ENCODE measurements around the gene POLD4. TPM values are rescaled to one million over a fixed set of nuclear protein-coding genes. Genes with fewer than 3 reads are reported as not detected.
A peak's percentile ranks its signal among the peaks of the same experiment; 100 is the strongest.
"Not testable (repeated sequence)": the region's sequence is repeated elsewhere in the genome, so short reads cannot be mapped to it uniquely, and the experiment has no call there.

The POLD4 gene
- total RNA-seq, result 100 to 1,000 TPM; 130 to 266 (median 201) TPM
- long read RNA-seq, donor 1, transcript POLD4-201 (4 exons, 918 nt), result minor isoform, 54 of 156 reads
- long read RNA-seq, donor 1, transcript POLD4-205 (4 exons, 1,486 nt), result minor isoform, 14 of 156 reads
- long read RNA-seq, donor 1, transcript POLD4-209 (2 exons, 860 nt), result major isoform, 71 of 156 reads
- long read RNA-seq, donor 1, partial matches to known transcripts, result 4 of 156 reads
- long read RNA-seq, donor 1, other reads (novel, unspliced or antisense), result 4 of 156 reads
- long read RNA-seq, donor 2, transcript POLD4-207 (4 exons, 584 nt), result minor isoform, 30 of 243 reads
- long read RNA-seq, donor 2, transcript POLD4-208 (4 exons, 904 nt), result minor isoform, 10 of 243 reads
- long read RNA-seq, donor 2, transcript POLD4-205 (4 exons, 1,486 nt), result minor isoform, 18 of 243 reads
- long read RNA-seq, donor 2, transcript POLD4-201 (4 exons, 918 nt), result major isoform, 151 of 243 reads
- long read RNA-seq, donor 2, partial matches to known transcripts, result 7 of 243 reads
- long read RNA-seq, donor 2, other reads (novel, unspliced or antisense), result 8 of 243 reads

GRCh38 chr11:67353317-67354074 is at the start of gene POLD4:
POLD4 (minus strand) TSS chr11:67353546; CDS start chr11:67353399, 147 bp downstream.
- intact Hi-C loops (cut with DNase I, micrococcal nuclease), result no loop called here
- DNase-seq (peak; percentile 99 to 100 (median 99)), ATAC-seq (peak; percentile 76)
- Histone ChIP-seq H3K9me3 (no peaks in the 10 kb centered on the region), H3K36me3 (ENCODE audit: low read depth) (no peaks in the 10 kb centered on the region), H3K4me1 (ENCODE audit: low read depth) (peaks cover 57% of the 10 kb centered on the region), H3K4me3 (peak within 1 kb of the TSS; percentile 67)
- TF ChIP-seq CTCF (IDR thresholded peaks at IDR 0.05), result no peak

- H3K36me3 ChIP-seq (ENCODE audit: low read depth); intact Hi-C loops (cut with DNase I, micrococcal nuclease); ATAC-seq; H3K4me3 ChIP-seq; H3K9me3 ChIP-seq: not testable (repeated sequence)
- peak in 1 of 3 donors; percentile 54 for DNase-seq
- peaks cover 23% of the 10 kb centered on the region for H3K4me1 ChIP-seq (ENCODE audit: low read depth)
Observed at GRCh38 chr11:67403085-67403484, 49.7 kb upstream of the POLD4 start.

- H3K36me3 ChIP-seq (ENCODE audit: low read depth); ATAC-seq; intact Hi-C loops (cut with DNase I, micrococcal nuclease); H3K9me3 ChIP-seq; H3K4me3 ChIP-seq: not testable (repeated sequence)
- H3K4me1 ChIP-seq (ENCODE audit: low read depth), result peaks cover 23% of the 10 kb centered on the region
- peak in 2 of 3 donors; percentile 48 to 69 for DNase-seq
Observed at GRCh38 chr11:67402192-67402839, 49.0 kb upstream of the POLD4 start.

GRCh38 chr11:67401495-67402191 is 48.3 kb upstream of the POLD4 start, which contains the start of gene PPP1CA:
PPP1CA (minus strand) TSS chr11:67401858; CDS start chr11:67401782, 76 bp downstream.
- Histone ChIP-seq H3K4me3 (peak within 1 kb of the TSS; percentile 76), H3K4me1 (ENCODE audit: low read depth) (peaks cover 28% of the 10 kb centered on the region), H3K9me3 (no peaks in the 10 kb centered on the region), H3K36me3 (ENCODE audit: low read depth) (peaks cover 8% of the 10 kb centered on the region)
- intact Hi-C loops (cut with DNase I, micrococcal nuclease), result no loop called here
- peak; percentile 88 for TF ChIP-seq CTCF (IDR thresholded peaks at IDR 0.05)
- DNase-seq (peak; percentile 92 to 95 (median 95)), ATAC-seq (peak; percentile 90)

- no peak for DNase-seq
- intact Hi-C loops (cut with DNase I, micrococcal nuclease), result no loop called here
- Histone ChIP-seq H3K9me3 (no peaks in the 10 kb centered on the region), H3K36me3 (ENCODE audit: low read depth) (peaks cover 8% of the 10 kb centered on the region), H3K4me3 (peak overlapping the region; percentile 76), H3K4me1 (ENCODE audit: low read depth) (peaks cover 30% of the 10 kb centered on the region)
- peak; percentile 0 for ATAC-seq
- no peak for TF ChIP-seq CTCF (IDR thresholded peaks at IDR 0.05)
Observed at GRCh38 chr11:67400942-67401494, 47.7 kb upstream of the POLD4 start.
